HepG2 (cell line): ENCODE measurements around the gene KLHDC1. TPM values are rescaled to one million over a fixed set of nuclear protein-coding genes. Genes with fewer than 3 reads are reported as not detected.
A peak's percentile ranks its signal among the peaks of the same experiment; 100 is the strongest.
"Not testable (repeated sequence)": the region's sequence is repeated elsewhere in the genome, so short reads cannot be mapped to it uniquely, and the experiment has no call there.

Experiments used
- BCL6 ChIP-seq: IDR thresholded peaks from 2 replicates; pipeline ENCODE4 v1.6.1; 2016; ENCODE audit warnings: missing genetic modification reagents, missing compliant biosample characterization
- ELF1 ChIP-seq: sonication (generic); formaldehyde crosslinking; IDR thresholded peaks from 2 replicates; pipeline ENCODE4 v1.4.0; 2020; ENCODE audit warnings: missing genetic modification reagents
- FOXP4 ChIP-seq: sonication (generic); formaldehyde crosslinking; IDR thresholded peaks from 2 replicates; pipeline ENCODE4 v1.4.0; 2020; ENCODE audit warnings: missing genetic modification reagents
- NONO ChIP-seq, 2 experiments: fragments of 450-650 bp in 1 of 2; sonication (generic) in 1 of 2; formaldehyde crosslinking in 1 of 2; IDR thresholded peaks in 1 of 2; conservative IDR thresholded peaks in 1 of 2; 2 replicates each; pipeline versions ENCODE4 v1.6.1 to v1.8.0; 2017 to 2022; ENCODE audit warnings: mild to moderate bottlenecking in 1 of 2, missing genetic modification reagents in 1 of 2, moderate library complexity in 1 of 2
- RARA ChIP-seq: IDR thresholded peaks from 2 replicates; pipeline ENCODE4 v1.6.1; 2016; ENCODE audit warnings: missing genetic modification reagents, missing compliant biosample characterization
- RXRB ChIP-seq: IDR thresholded peaks from 2 replicates; pipeline ENCODE4 v1.6.1; 2016; ENCODE audit warnings: borderline replicate concordance, missing genetic modification reagents, missing compliant biosample characterization
- SMC3 ChIP-seq: IDR thresholded peaks from 2 replicates; pipeline ENCODE4 v1.6.1; 2011; ENCODE audit warnings: low read length, improper control_type of control experiment
- SOX13 ChIP-seq, 3 experiments: fragments of 450-650 bp in 1 of 3; sonication (generic) in 1 of 3; formaldehyde crosslinking in 1 of 3; IDR thresholded peaks in 2 of 3; conservative IDR thresholded peaks in 1 of 3; 2 replicates each; pipeline versions ENCODE4 v1.5.0 to v1.6.1; 2016 to 2020; ENCODE audit warnings: antibody characterized with exemption in 1 of 3, mild to moderate bottlenecking in 1 of 3, missing compliant biosample characterization in 1 of 3, missing genetic modification reagents in 1 of 3, moderate library complexity in 1 of 3
- SRF ChIP-seq: IDR thresholded peaks from 2 replicates; pipeline ENCODE4 v1.6.1; 2011; ENCODE audit warnings: mild to moderate bottlenecking, low read depth, low read length, moderate library complexity
- ZBTB39 ChIP-seq: sonication (generic); formaldehyde crosslinking; IDR thresholded peaks from 2 replicates; pipeline ENCODE4 v1.5.0; 2020; ENCODE audit warnings: missing genetic modification reagents
- ZMYM2 ChIP-seq: sonication (generic); formaldehyde crosslinking; IDR thresholded peaks from 2 replicates; pipeline ENCODE4 v1.8.0; 2022; ENCODE audit warnings: mild to moderate bottlenecking, missing genetic modification reagents
- polyA plus RNA-seq, 8 experiments: library from polyadenylated mRNA; depleted of rRNA in 3 of 8; stranded (reverse) in 7 of 8; unstranded in 1 of 8; fragments of >200 nt; fragmentation: Illumina TruSeq in 4 of 8; extraction: Trizol in 4 of 8; gene quantifications; 2 replicates each; pipeline versions ENCODE4 v1.2.1 to v1.2.3, GENCODE V29; 2011 to 2016; ENCODE audit warnings: low read depth in 4 of 8, missing spikeins in 1 of 8, mixed read lengths in 1 of 8; ENCODE audit not compliant: insufficient read depth in 1 of 8
- total RNA-seq, 5 experiments: library from RNA; depleted of rRNA; stranded (reverse); fragments of >200 nt; fragmentation: Illumina TruSeq; extraction: Trizol; gene quantifications; 2 replicates each; pipeline ENCODE4 v1.2.3, GENCODE V29; 2016; ENCODE audit warnings: low read depth in 1 of 5
- TF ChIP-seq, protein P1 (sequence below): sonication (generic); formaldehyde crosslinking; IDR thresholded peaks from 2 replicates; pipeline ENCODE4 v1.4.0; 2020; ENCODE audit warnings: missing genetic modification reagents, mild to moderate bottlenecking, borderline replicate concordance
- TF ChIP-seq, protein P2 (sequence below): IDR thresholded peaks from 2 replicates; pipeline ENCODE4 v1.6.1; 2016; ENCODE audit warnings: missing compliant biosample characterization, missing genetic modification reagents, borderline replicate concordance
- TF ChIP-seq, protein P3 (sequence below): sonication (generic); formaldehyde crosslinking; IDR thresholded peaks from 2 replicates; pipeline ENCODE4 v1.8.0; 2022; ENCODE audit warnings: mild to moderate bottlenecking, missing genetic modification reagents

The KLHDC1 gene
- total and polyA plus RNA-seq, 2 of the 13 experiments (the other 11 are each of a cell fraction or from before 2014, with no cell fraction given), result 0.11 TPM; not detected in 1

- TF ChIP-seq ZBTB39 (peak; percentile 59; the same call in 1 of the 2 replicates), FOXP4 (CRISPR knock-in tag) (peak; percentile 86), RXRB (peak; percentile 85), ZMYM2 (CRISPR knock-in tag) (0 out of 2 replicates have a peak, but pooled peaks have one; percentile 54), SRF (0 out of 2 replicates have a peak, but pooled peaks have one; percentile 21), ELF1 (CRISPR knock-in tag) (0 out of 2 replicates have a peak, but pooled peaks have one; percentile 27), SMC3 (peak; percentile 42; the same call in 1 of the 2 replicates), BCL6 (CRISPR knock-in tag) (peak; percentile 91), RARA (CRISPR knock-in tag) (peak; percentile 81), SOX13 (CRISPR knock-in tag; conservative IDR thresholded peaks at IDR 0.05 in 1 of 2, IDR thresholded peaks at IDR 0.05 in 1 of 2) (peak in 1 of 2 experiments; percentile 76; a peak in 2 of 4 replicates), NONO (CRISPR knock-in tag; conservative IDR thresholded peaks at IDR 0.05) (peak; percentile 70; the same call in 1 of the 2 replicates)
- TF ChIP-seq, protein P1, sequence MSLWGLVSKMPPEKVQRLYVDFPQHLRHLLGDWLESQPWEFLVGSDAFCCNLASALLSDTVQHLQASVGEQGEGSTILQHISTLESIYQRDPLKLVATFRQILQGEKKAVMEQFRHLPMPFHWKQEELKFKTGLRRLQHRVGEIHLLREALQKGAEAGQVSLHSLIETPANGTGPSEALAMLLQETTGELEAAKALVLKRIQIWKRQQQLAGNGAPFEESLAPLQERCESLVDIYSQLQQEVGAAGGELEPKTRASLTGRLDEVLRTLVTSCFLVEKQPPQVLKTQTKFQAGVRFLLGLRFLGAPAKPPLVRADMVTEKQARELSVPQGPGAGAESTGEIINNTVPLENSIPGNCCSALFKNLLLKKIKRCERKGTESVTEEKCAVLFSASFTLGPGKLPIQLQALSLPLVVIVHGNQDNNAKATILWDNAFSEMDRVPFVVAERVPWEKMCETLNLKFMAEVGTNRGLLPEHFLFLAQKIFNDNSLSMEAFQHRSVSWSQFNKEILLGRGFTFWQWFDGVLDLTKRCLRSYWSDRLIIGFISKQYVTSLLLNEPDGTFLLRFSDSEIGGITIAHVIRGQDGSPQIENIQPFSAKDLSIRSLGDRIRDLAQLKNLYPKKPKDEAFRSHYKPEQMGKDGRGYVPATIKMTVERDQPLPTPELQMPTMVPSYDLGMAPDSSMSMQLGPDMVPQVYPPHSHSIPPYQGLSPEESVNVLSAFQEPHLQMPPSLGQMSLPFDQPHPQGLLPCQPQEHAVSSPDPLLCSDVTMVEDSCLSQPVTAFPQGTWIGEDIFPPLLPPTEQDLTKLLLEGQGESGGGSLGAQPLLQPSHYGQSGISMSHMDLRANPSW, result peak; percentile 57; the same call in 1 of the 2 replicates
- TF ChIP-seq, protein P2, sequence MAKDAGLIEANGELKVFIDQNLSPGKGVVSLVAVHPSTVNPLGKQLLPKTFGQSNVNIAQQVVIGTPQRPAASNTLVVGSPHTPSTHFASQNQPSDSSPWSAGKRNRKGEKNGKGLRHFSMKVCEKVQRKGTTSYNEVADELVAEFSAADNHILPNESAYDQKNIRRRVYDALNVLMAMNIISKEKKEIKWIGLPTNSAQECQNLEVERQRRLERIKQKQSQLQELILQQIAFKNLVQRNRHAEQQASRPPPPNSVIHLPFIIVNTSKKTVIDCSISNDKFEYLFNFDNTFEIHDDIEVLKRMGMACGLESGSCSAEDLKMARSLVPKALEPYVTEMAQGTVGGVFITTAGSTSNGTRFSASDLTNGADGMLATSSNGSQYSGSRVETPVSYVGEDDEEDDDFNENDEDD, result peak; percentile 27; the same call in 1 of the 2 replicates
- TF ChIP-seq, protein P3, sequence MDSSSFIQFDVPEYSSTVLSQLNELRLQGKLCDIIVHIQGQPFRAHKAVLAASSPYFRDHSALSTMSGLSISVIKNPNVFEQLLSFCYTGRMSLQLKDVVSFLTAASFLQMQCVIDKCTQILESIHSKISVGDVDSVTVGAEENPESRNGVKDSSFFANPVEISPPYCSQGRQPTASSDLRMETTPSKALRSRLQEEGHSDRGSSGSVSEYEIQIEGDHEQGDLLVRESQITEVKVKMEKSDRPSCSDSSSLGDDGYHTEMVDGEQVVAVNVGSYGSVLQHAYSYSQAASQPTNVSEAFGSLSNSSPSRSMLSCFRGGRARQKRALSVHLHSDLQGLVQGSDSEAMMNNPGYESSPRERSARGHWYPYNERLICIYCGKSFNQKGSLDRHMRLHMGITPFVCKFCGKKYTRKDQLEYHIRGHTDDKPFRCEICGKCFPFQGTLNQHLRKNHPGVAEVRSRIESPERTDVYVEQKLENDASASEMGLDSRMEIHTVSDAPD (CRISPR knock-in tag), result peak; percentile 62; the same call in 1 of the 2 replicates
- TF ChIP-seq SOX13, NONO (IDR thresholded peaks at IDR 0.05): not testable (repeated sequence)
These were observed 29.0 kb downstream of the KLHDC1 start (continued) for GRCh38 chr14:49721733-49722435.
